Measurements from ENCODE around the gene TRAPPC2L. TPM values are rescaled to one million over a fixed set of nuclear protein-coding genes. Genes with fewer than 3 reads are reported as not detected.
A peak's percentile ranks its signal among the peaks of the same experiment; 100 is the strongest.

The TRAPPC2L gene
- total RNA-seq, 1 donor from 2014 or later: 95.1 TPM

GRCh38 chr16:88857728-88858339 is 907 bp downstream of the TRAPPC2L start:
- Mint-ChIP-seq H3K9me3 (no peaks in the 10 kb centered on the region), H3K36me3 (ENCODE audit: low read depth) (no peaks in the 10 kb centered on the region), H3K27ac (ENCODE audit: unreplicated experiment) (peak overlapping the region; percentile 94), H3K4me1 (peaks cover 11% of the 10 kb centered on the region), H3K4me3 (peak overlapping the region; percentile 99), H3K27me3 (ENCODE audit: low read depth) (no peaks in the 10 kb centered on the region)
- DNase-seq (ENCODE audit: low read depth, low spot score): peak; percentile 63
- peak; percentile 74 for TF ChIP-seq CTCF (conservative IDR thresholded peaks at IDR 0.05)

GRCh38 chr16:88859381-88860091 is 2.6 kb downstream of the TRAPPC2L start:
- Mint-ChIP-seq H3K9me3 (no peaks in the 10 kb centered on the region), H3K36me3 (ENCODE audit: low read depth) (no peaks in the 10 kb centered on the region), H3K27ac (ENCODE audit: unreplicated experiment) (no peak overlapping the region), H3K4me1 (peaks cover 11% of the 10 kb centered on the region), H3K4me3 (peak overlapping the region; percentile 77), H3K27me3 (ENCODE audit: low read depth) (no peaks in the 10 kb centered on the region)
- TF ChIP-seq CTCF (conservative IDR thresholded peaks at IDR 0.05): no peak
- no peak for DNase-seq (ENCODE audit: low read depth, low spot score)

- H3K27ac Mint-ChIP-seq (ENCODE audit: unreplicated experiment): no peak overlapping the region
- H3K4me3 Mint-ChIP-seq: peak overlapping the region; percentile 54
- H3K9me3 Mint-ChIP-seq: no peaks in the 10 kb centered on the region
- peaks cover 7% of the 10 kb centered on the region for H3K4me1 Mint-ChIP-seq
- TF ChIP-seq CTCF (conservative IDR thresholded peaks at IDR 0.05): no peak
- H3K36me3 Mint-ChIP-seq (ENCODE audit: low read depth): no peaks in the 10 kb centered on the region
- no peak for DNase-seq (ENCODE audit: low read depth, low spot score)
- no peaks in the 10 kb centered on the region for H3K27me3 Mint-ChIP-seq (ENCODE audit: low read depth)
Observed at GRCh38 chr16:88861359-88861758, 4.4 kb downstream of the TRAPPC2L start.

DNA sequence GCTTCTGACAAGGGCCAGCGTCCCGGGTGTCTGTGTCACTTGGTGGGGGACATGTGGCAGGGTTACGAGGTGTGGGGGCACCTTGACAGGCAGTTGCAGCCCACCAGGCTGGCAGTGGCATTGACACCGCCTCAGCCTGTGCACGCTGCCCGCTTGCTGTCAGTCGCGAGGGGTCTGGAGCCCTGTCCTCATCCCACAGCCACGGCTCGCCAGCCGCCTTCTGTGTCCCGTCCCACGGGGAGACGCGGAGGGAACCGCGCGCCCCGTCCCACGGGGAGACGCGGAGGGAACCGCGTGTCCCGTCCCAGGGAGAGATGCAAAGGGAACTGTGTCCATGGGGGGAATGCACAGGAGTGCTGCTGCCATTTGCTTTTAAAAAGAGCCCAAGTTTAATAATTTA is 6.0 kb downstream of the TRAPPC2L start:
- Mint-ChIP-seq H3K27ac (ENCODE audit: unreplicated experiment) (no peak overlapping the region), H3K9me3 (no peaks in the 10 kb centered on the region), H3K27me3 (ENCODE audit: low read depth) (no peaks in the 10 kb centered on the region), H3K4me3 (no peak overlapping the region), H3K36me3 (ENCODE audit: low read depth) (no peaks in the 10 kb centered on the region), H3K4me1 (peaks cover 1% of the 10 kb centered on the region)
- no peak for TF ChIP-seq CTCF (conservative IDR thresholded peaks at IDR 0.05)
- DNase-seq (ENCODE audit: low read depth, low spot score): no peak

- H3K4me3 Mint-ChIP-seq: no peak overlapping the region
Observed at GRCh38 chr16:88863426-88863825, 6.5 kb downstream of the TRAPPC2L start.

More at GRCh38 chr16:88863426-88863825, 6.5 kb downstream of the TRAPPC2L start:
- Mint-ChIP-seq H3K9me3 (no peaks in the 10 kb centered on the region), H3K36me3 (ENCODE audit: low read depth) (no peaks in the 10 kb centered on the region), H3K27me3 (ENCODE audit: low read depth) (no peaks in the 10 kb centered on the region), H3K4me1 (no peaks in the 10 kb centered on the region), H3K27ac (ENCODE audit: unreplicated experiment) (no peak overlapping the region)
- DNase-seq (ENCODE audit: low read depth, low spot score): no peak
- no peak for TF ChIP-seq CTCF (conservative IDR thresholded peaks at IDR 0.05)
